NCI-H69 (cell line): Measurements from ENCODE around the gene TSC22D1.

Experiments used
- DNase-seq: peaks from one replicate; lab custom pipeline; 2025; lab: John Stamatoyannopoulos, UW

TSC22D1 gene

DNA sequence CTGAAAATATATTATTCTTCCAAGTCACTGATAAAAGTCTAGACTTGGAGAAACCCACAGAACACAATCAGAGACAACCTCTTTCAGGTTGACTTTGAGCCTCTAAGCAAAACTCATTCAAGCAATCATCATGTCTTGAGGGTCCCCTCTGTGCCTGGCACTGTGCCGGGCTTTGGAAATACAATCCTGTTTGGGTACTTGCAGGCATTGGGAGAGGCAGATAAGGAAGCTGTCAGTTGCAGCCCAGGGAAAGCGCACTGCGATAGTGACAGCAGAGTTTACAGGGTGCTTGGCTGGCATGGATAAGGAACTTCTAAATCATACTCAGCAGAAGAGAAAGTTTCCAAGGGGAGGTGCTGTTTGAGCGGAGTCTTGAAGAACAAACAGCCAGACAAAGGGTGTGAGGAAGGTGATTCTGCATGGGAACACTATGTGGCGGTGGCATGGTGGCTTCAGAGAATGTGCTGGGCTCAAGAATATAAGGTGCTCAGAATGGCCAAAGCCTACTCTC is 193.4 kb downstream of the TSC22D1 start:
- no peak for DNase-seq
